GM19240 (cell line): ENCODE results near the gene WNK4.

Experiments used
- DNase-seq: peaks from one replicate; pipeline ENCODE4 v3.0.0; 2011; ENCODE audit warnings: low spot score; ENCODE audit not compliant: insufficient read length

Gene WNK4

DNA sequence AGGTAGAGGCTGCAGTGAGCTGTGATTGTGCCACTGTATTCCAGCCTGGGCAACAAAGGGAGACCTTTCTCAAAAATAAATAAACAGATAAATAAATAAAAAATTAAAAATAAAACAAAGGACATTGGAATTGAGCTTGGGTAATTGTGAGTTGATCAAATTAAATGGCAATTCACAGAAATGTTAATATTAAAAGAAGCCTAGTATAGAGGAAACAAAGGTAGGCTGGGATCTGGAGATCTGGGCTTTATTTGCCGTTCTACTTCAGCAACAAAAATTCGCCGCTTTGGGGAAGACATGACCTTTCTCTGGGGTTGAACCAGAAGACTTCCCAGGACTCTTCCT is 7.5 kb upstream of the WNK4 start:
- DNase-seq: no peak

DNA sequence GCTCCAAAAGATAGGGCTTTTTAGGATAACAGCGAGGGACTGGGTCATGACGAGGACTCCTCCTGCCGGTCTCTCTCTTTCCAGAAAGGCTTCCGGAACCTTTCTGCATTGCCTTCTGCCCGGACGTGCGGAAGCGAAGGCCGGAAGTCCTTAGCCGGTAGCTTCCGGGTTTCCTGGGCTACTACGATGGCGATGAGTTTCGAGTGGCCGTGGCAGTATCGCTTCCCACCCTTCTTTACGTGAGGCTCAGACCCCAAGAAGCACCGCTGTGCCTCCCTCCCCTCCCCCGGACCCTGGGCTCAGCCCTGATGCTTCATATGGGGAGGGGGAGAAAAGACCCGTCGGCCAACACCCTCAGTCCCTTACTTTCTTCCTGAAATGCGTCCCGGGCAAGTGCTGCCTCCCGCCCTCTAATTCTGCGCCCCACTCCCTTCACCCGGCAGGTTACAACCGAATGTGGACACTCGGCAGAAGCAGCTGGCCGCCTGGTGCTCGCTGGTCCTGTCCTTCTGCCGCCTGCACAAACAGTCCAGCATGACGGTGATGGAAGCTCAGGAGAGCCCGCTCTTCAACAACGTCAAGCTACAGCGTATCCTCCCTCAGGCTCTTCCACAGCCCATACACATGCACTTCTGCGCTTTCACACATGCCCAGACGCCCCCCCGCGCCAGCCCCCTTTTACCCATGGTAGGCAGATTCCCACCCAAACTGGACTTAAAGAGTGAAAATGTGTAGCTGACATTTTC is 6.9 kb upstream of the WNK4 start, which contains the start of gene VPS25:
TSS of gene VPS25 (plus strand) at position 160 of the 746 bp plus-strand sequence. CDS start at position 187, 27 bp downstream.
- DNase-seq: peak; percentile 90

DNA sequence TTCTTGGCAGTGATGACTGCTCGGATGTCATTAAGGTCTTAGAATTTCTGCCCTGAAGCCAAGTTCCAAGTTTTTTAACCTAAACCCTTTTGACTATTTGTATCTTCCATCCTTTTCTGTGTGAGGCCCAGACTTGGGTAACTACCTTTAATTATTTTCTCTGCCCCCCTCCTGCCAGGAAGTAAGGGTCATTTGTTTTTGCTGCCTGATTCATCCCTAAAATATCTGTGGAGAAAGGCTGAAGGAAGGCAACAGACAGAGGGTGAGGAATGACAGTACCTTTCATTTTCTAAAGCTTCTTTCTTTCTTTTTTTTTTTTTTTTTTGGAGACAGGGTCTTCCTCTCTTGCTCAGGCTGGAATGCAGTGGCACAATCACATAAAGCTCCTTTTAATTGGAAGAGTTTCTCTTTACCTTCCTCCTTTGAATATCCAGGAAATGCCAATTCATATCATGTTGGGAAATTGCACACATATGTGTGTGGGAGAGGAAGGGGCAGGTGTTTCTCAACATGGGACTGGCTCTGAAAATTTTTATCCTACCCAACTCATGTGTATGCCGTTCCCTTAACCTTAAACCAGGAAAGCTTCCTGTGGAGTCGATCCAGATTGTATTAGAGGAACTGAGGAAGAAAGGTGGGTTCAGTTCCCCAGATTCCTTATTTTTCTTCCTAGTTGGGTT is 6.2 kb upstream of the WNK4 start:
- DNase-seq: no peak

DNA sequence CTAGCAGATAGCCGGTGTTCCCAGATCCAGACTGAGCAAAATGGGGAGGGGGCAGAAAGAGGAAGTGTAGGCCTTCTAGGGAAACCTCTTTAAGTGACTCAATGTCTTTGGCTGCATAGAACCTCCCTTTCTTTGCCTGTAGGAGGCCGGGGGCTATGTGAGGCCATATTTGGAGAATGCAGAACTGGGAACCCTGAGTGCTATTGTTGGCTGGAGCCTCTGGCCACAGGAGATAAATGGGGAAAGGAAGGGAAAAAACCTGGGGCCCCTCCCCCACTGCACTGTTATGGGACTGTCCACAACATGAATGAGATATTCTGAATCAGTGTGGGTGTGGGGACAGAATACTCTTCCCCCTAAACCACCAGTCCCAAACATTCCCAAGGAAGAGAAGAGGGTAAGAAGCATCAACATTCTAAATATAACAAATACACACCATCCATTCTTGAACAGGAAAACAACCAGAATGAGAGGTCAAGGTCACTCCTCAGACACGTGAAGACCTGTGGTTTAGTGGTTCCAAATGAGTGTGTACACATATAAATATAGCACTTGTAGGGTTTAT is 4.8 kb upstream of the WNK4 start:
- no peak for DNase-seq

DNA sequence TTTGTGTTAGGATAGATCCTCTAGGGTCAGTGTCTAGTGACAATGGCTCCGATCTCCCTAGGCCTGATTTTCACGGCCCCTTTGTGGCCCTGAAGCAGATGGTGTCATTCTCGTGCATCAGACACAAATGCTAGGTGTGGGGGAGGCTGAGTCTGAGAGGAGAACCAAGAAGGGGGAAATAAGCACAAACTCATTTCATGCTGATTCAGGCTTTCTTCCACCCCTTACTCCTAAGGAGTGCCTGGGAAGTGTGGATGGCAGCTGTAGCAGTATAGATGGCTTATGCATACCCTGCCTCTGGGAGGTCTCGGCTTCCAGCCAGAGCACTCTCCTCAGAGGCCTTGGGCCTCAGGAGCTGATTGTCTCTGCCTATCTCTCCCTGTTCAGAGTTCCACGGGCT is 1.8 kb upstream of the WNK4 start:
- DNase-seq: no peak

DNA sequence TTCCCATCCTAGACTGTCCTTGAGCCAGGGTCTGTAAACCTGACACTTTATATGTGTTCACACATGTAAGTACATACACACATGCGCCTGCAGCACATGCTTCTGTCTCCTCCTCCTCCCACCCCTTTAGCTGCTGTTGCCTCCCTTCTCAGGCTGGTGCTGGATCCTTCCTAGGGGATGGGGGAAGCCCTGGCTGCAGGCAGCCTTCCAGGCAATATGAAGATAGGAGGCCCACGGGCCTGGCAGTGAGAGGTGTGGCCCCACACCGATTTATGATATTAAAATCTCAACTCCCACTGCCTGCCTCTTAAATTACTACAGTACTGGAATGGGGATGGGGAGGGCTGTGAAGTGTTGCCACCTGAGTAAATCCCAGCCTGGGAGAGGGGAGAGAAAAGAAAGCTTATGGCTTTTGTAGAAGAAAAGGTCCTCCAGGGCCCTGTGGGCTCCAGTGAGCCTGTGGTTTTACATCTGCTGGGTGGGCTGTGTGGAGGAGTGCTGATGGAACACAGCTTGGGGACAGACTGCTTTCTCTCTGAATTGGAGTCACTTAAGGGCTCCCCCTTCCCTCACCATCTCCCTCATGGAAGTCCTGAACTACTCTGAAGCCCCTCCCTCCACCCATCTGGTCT is 990 bp upstream of the WNK4 start:
- no peak for DNase-seq

DNA sequence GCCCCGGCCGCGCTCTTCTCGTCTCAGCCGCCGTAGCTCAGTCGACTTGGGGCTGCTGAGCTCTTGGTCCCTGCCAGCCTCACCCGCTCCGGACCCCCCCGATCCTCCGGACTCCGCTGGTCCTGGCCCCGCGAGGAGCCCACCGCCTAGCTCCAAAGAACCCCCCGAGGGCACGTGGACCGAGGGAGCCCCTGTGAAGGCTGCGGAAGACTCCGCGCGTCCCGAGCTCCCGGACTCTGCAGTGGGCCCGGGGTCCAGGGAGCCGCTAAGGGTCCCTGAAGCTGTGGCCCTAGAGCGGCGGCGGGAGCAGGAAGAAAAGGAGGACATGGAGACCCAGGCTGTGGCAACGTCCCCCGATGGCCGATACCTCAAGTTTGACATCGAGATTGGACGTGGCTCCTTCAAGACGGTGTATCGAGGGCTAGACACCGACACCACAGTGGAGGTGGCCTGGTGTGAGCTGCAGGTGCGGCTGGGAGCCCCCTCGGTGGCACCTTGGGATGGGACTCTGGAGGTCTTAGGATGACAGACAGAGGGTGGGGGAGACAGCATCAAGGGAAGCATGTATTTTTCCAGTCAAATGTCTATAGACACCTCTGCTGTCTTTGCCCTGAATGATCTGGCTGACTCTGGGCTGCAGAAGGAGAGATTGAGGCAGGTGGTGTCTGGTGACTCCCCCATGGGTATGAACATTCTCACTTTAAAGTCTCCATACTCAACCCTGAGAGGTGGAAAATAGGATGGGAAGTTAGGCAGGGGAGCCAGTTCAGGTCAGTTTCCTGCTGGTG is 635 bp downstream of the WNK4 start:
- DNase-seq: no peak

DNA sequence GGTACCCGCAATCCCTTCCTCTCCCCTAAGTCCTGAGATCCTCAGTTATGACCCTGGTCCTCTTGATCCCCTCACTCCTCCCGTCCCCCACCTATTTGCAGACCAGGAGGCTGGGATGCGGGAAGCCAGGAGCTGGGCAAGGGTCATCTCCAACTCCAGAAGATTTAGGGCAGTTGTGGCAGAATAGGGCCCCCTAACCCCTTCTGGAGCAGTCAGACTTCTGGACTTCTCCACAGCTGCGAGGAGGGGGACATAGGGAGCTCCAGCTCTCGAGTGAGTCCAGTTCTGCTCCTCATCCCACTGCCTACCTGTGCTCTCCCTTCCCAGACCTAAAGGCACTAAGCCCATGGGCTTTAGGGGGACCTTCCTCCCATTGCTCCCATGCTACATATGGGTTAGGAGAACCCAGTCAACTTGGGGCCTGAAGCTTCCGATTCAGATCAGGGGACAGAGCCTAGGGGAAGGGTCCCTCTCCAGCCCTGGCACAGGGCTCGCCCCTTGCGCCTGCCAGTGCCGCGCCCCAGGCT is 1.3 kb downstream of the WNK4 start:
- no peak for DNase-seq

DNA sequence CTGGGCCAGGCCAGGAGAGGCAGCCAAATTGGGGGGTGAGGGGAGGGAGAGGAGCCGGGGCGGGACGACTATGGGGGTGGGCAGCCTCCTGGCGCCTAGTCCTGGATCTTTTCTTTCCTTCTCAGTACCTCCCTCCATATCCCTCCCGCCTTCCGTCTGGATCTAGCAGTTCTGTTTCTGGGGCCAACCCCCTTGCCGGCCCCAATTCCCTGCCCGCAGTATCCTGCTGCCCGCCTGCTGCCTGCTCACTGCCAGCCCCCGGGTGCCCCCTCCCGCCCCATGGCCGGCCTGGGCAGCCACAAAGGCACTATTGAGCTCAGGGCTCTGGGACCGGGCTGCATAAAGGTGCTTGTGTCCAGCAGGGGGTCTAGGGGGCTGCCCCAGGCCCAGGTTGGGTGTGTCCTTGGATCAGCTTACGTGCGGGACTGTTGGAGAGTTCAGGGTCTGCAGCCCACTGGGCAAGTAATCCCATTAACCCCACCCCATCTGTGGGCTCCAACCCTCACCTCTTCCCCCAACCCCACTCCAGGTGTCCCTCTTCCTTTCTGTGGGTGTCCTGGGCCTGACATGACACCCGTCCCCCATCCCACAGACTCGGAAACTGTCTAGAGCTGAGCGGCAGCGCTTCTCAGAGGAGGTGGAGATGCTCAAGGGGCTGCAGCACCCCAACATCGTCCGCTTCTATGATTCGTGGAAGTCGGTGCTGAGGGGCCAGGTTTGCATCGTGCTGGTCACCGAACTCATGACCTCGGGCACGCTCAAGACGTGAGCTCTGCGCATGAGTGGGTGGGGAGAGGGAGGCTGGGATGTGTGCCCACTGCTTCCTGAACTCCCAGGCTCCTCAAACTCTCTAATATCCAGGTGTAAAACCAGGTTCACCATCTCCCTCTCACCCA is 2.0 kb downstream of the WNK4 start:
- DNase-seq: no peak

DNA sequence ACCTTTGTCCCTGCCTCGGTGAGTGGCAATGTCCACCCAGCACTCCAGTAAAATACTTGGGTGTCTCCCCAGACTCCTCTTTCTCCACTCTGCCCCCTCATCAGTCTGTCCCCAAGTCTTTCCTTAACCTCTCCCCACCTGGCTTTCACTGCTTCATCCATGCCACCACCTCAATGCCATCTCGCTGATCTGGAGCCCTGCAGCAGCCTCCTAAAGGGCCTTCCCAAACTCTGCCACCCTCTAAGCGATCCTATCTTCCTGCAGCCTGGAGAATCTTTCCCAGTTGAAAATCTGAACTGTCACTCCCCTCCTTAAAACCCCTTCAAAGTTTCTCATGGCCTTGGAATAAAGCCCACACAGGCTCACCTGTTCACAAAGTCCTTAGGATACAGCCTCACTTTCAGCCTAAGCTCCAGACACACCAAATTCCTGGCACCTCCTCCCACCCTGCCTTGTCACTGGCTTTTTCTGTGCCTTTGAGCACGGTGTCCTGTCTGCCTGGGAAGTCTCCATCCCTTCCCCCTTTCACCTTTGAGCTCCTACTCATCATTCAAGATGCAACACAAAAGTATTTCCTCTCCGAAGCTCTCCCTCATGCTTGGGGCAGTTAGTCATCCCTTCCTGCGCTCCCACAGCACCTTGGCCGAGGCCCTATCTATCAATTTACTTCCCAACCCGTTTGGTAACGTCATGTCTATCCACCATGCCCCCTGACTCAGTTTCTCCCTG is 2.8 kb downstream of the WNK4 start:
- DNase-seq: no peak

DNA sequence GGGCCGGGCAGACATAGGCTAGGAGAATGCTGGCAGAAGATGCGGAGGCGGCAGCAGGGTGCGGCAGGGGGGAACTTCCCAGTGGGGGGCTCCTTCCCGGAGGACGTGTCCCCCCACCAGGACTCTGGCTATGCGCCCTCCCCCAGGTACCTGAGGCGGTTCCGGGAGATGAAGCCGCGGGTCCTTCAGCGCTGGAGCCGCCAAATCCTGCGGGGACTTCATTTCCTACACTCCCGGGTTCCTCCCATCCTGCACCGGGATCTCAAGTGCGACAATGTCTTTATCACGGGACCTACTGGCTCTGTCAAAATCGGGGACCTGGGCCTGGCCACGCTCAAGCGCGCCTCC is 3.4 kb downstream of the WNK4 start:
- no peak for DNase-seq

DNA sequence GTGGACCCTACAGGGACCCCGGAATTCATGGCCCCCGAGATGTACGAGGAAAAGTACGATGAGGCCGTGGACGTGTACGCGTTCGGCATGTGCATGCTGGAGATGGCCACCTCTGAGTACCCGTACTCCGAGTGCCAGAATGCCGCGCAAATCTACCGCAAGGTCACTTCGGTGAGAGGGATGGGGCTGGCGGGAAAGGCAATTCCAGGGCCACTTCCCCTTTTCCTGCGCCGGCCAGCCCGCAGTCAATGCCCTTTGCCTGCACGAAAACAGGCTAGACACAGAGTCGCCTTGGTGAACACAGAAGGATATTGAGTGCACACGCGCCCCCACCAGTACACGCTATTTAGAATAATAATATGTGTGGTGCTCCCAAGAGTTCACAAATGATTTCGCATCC is 4.0 kb downstream of the WNK4 start:
- no peak for DNase-seq

DNA sequence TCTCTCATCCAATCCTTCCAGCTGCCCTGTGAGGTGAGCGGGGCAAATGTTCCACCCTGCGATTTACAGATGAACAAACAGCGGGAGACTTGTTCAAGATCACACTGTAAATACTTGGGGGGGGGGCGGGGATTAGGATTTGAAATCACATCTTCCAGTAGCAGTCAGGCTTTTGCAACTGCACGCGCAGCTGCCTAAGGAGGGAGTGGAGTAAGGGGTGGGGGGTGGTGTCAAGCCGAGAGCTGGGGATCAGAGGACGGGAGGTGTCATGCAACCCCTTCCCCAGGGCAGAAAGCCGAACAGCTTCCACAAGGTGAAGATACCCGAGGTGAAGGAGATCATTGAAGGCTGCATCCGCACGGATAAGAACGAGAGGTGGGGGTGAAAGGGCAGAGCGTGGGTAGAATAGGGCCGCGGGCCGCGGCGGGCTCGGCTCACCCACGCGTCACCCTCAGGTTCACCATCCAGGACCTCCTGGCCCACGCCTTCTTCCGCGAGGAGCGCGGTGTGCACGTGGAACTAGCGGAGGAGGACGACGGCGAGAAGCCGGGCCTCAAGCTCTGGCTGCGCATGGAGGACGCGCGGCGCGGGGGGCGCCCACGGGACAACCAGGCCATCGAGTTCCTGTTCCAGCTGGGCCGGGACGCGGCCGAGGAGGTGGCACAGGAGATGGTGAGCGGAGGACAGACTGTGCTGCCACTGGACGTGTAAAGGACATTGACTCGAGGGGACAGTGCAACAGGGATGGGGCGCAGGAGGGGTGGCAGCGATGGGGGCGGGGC is 4.6 kb downstream of the WNK4 start:
- no peak for DNase-seq

DNA sequence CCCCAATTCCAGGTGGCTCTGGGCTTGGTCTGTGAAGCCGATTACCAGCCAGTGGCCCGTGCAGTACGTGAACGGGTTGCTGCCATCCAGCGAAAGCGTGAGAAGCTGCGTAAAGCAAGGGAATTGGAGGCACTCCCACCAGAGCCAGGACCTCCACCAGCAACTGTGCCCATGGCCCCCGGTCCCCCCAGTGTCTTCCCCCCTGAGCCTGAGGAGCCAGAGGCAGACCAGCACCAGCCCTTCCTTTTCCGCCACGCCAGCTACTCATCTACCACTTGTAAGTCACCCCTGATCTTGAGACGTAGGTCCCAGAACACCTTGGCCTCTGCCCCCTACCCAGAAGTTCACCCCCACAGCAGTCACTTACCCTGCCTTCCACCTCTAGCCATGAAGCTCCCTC is 6.9 kb downstream of the WNK4 start:
- DNase-seq: no peak

DNA sequence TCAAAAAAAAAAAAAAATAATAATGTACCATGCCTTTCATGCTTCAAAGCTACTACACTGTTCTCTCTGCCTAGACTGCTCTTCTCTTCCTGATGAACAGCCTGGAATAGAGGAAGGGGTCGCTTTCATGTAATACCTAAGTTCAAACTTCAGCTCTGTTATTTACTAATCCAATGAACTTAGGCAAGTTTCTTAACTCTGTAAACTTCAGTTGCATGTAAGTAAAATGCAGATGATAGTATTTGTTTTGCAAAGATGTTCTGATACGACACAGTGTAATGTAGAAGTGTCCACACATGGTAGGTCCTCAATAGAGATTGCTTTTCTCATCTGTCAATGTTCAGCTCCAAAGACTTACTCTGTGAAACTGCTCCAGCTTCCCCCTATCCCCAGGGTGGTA is 11.5 kb downstream of the WNK4 start:
- DNase-seq: no peak

DNA sequence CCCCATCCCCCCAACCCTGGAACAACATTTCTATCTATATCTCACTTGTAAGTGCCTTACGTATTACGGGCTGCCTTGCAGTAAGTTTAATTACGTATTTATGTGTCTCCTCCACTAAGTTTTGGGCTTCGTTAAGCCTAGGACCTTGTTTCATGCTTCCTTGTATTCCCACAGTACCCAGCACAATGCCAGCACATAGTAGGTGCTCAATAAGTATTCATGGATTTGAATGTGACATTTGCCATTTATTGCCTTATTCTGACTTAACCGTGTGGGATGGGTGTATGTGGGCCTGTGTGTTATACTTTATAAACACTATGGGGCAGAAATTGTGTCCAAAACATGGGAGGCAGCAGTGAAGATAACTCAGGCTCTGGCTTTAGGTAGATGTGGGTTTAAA is 12.1 kb downstream of the WNK4 start:
- no peak for DNase-seq

DNA sequence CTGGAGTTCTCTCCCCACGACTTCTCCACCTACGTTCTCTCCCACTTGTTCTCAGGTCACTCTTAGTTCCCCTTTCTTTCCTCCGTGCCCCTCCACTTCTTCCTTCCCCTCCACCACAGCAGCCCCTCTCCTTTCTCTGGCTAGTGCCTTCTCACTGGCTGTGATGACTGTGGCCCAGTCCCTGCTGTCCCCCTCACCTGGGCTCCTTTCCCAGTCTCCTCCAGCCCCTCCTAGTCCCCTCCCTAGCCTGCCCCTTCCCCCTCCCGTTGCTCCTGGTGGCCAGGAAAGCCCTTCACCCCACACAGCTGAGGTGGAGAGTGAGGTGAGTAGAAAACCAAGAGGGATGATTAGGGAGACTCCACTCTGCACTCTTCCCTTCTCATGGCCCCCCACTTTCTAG is 14.7 kb downstream of the WNK4 start:
- no peak for DNase-seq

DNA sequence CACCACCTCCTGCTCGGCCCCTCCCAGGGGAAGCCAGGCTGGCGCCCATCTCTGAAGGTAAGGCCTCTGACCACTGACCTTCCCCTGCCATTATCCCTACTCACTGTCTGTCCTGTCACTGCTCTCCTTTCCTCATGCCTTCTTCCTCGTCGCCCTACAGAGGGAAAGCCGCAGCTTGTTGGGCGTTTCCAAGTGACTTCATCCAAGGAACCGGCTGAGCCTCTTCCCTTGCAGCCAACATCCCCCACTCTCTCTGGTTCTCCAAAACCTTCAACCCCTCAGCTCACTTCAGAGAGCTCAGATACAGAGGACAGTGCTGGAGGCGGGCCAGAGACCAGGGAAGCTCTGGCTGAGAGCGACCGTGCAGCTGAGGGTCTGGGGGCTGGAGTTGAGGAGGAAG is 15.1 kb downstream of the WNK4 start:
- no peak for DNase-seq
